WTC11 (cell line): ENCODE results near the gene GORASP1. TPM values are rescaled to one million over a fixed set of nuclear protein-coding genes. Genes with fewer than 3 reads are reported as not detected.

Source experiments
- ATAC-seq: fragments of 200-7000 bp; cut with Tn5 transposase; 2 replicates; pipeline ENCODE4 v1.10.0; 2021; ENCODE audit warnings: mild to moderate bottlenecking, moderate library complexity
- CTCF ChIA-PET: fragments of 300-600 bp; sonication (Branson Sonifier 250); formaldehyde crosslinking; loops from one replicate; lab custom pipeline; 2021; ENCODE audit warnings: antibody characterized with exemption; lab: Charles Lee
- POLR2A ChIA-PET: fragments of 350-600 bp; sonication (Branson Sonifier 250); formaldehyde crosslinking; loops from one replicate; lab custom pipeline; 2021; ENCODE audit warnings: antibody characterized with exemption; lab: Charles Lee
- DNase-seq: peaks from one replicate; pipeline ENCODE4 v3.0.0; 2021; ENCODE audit warnings: low spot score
- H3K27ac Mint-ChIP-seq: 2 replicates; pipeline ENCODE4 v1.8.0; 2021; ENCODE audit warnings: mixed read lengths
- H3K27me3 Mint-ChIP-seq: 2 replicates; pipeline ENCODE4 v1.8.0; 2021; ENCODE audit warnings: low read depth, mild to moderate bottlenecking, moderate library complexity, mixed read lengths
- H3K36me3 Mint-ChIP-seq: 2 replicates; pipeline ENCODE4 v1.8.0; 2021; ENCODE audit warnings: mixed read lengths
- H3K4me1 Mint-ChIP-seq: 2 replicates; pipeline ENCODE4 v1.8.0; 2022; ENCODE audit warnings: mixed read lengths
- H3K4me3 Mint-ChIP-seq: 2 replicates; pipeline ENCODE4 v1.8.0; 2021; ENCODE audit warnings: mild to moderate bottlenecking, moderate library complexity, mixed read lengths
- H3K9me3 Mint-ChIP-seq: 2 replicates; pipeline ENCODE4 v1.8.0; 2021; ENCODE audit warnings: mixed read lengths
- ATF6 ChIP-seq: sonication (generic); formaldehyde crosslinking; IDR thresholded peaks from 2 replicates; pipeline ENCODE4 v1.8.1; 2023; ENCODE audit warnings: mild to moderate bottlenecking, missing genetic modification reagents
- CREM ChIP-seq: sonication (generic); formaldehyde crosslinking; IDR thresholded peaks from 2 replicates; pipeline ENCODE4 v1.8.1; 2022; ENCODE audit warnings: mild to moderate bottlenecking, missing genetic modification reagents, moderate library complexity
- ESRRA ChIP-seq: sonication (generic); formaldehyde crosslinking; IDR thresholded peaks from 2 replicates; pipeline ENCODE4 v1.8.1; 2022; ENCODE audit warnings: mild to moderate bottlenecking, missing genetic modification reagents, borderline replicate concordance
- FOXJ3 ChIP-seq: sonication (generic); formaldehyde crosslinking; IDR thresholded peaks from 2 replicates; pipeline ENCODE4 v1.9.0; 2021; ENCODE audit warnings: missing genetic modification reagents, mild to moderate bottlenecking, borderline replicate concordance
- FOXP1 ChIP-seq: sonication (generic); formaldehyde crosslinking; IDR thresholded peaks from 2 replicates; pipeline ENCODE4 v1.8.0; 2022; ENCODE audit warnings: missing genetic modification reagents, mild to moderate bottlenecking, moderate library complexity, borderline replicate concordance
- MAX ChIP-seq: sonication (generic); formaldehyde crosslinking; IDR thresholded peaks from 2 replicates; pipeline ENCODE4 v1.8.0; 2022; ENCODE audit warnings: mild to moderate bottlenecking, missing genetic modification reagents
- MLX ChIP-seq: sonication (generic); formaldehyde crosslinking; IDR thresholded peaks from 2 replicates; pipeline ENCODE4 v1.8.1; 2023; ENCODE audit warnings: mild to moderate bottlenecking, missing genetic modification reagents, moderate library complexity
- NFYB ChIP-seq: sonication (generic); formaldehyde crosslinking; conservative IDR thresholded peaks from 2 replicates; pipeline ENCODE4 v1.8.0; 2022; ENCODE audit warnings: low read depth, missing genetic modification reagents
- total RNA-seq: library from RNA; stranded (reverse); gene quantifications from 3 replicates; pipeline ENCODE4 v1.2.3, GENCODE V29; 2021
- TF ChIP-seq, protein P1 (sequence below): sonication (generic); formaldehyde crosslinking; IDR thresholded peaks from 2 replicates; pipeline ENCODE4 v1.8.1; 2022; ENCODE audit warnings: mild to moderate bottlenecking, moderate library complexity, missing genetic modification reagents
- TF ChIP-seq, protein P2 (sequence below): sonication (generic); formaldehyde crosslinking; IDR thresholded peaks from 2 replicates; pipeline ENCODE4 v1.8.1; 2023; ENCODE audit warnings: mild to moderate bottlenecking, missing genetic modification reagents, borderline replicate concordance
- TF ChIP-seq, protein P3 (sequence below): sonication (generic); formaldehyde crosslinking; IDR thresholded peaks from 2 replicates; pipeline ENCODE4 v1.8.0; 2022; ENCODE audit warnings: mild to moderate bottlenecking, missing genetic modification reagents
- TF ChIP-seq, protein P4 (sequence below): sonication (generic); formaldehyde crosslinking; IDR thresholded peaks from 2 replicates; pipeline ENCODE4 v1.8.0; 2023; ENCODE audit warnings: missing genetic modification reagents, mild to moderate bottlenecking, borderline replicate concordance
- TF ChIP-seq, protein P5 (sequence below): sonication (generic); formaldehyde crosslinking; IDR thresholded peaks from 2 replicates; pipeline ENCODE4 v1.8.1; 2022; ENCODE audit warnings: low read depth, mild to moderate bottlenecking, moderate library complexity, missing genetic modification reagents, borderline replicate concordance

Gene GORASP1
- total RNA-seq, 1 experiment from 2014 or later, result 47.4 TPM

DNA sequence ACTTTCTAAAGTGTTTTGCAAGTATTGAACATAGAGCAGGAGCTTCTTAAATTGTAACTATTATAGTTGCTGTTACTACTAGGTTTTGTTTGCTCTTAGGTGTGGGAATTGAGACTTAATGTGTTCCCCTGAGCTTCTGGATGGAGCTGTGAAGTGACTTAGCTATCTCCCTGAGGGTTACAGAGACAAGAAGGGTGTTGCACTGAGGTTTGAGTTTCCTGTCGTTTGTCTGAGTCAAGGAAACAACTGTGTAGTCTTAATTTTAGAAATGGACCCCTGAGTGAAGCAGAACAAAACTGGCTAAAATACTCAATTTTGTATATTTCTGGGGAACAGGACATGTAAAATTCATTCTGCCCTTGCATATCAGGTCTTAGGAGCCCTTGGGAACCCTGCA is 20.5 kb upstream of the GORASP1 start:
- no peaks in the 10 kb centered on the region for H3K36me3 Mint-ChIP-seq
- no peak for DNase-seq
- TF ChIP-seq ESRRA (CRISPR knock-in tag), result no peak
- no peak for TF ChIP-seq MAX
- TF ChIP-seq, protein P1, sequence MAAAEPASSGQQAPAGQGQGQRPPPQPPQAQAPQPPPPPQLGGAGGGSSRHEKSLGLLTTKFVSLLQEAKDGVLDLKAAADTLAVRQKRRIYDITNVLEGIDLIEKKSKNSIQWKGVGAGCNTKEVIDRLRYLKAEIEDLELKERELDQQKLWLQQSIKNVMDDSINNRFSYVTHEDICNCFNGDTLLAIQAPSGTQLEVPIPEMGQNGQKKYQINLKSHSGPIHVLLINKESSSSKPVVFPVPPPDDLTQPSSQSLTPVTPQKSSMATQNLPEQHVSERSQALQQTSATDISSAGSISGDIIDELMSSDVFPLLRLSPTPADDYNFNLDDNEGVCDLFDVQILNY (CRISPR knock-in tag), result no peak
- no peak for TF ChIP-seq FOXP1 (CRISPR knock-in tag)
- TF ChIP-seq, protein P2, sequence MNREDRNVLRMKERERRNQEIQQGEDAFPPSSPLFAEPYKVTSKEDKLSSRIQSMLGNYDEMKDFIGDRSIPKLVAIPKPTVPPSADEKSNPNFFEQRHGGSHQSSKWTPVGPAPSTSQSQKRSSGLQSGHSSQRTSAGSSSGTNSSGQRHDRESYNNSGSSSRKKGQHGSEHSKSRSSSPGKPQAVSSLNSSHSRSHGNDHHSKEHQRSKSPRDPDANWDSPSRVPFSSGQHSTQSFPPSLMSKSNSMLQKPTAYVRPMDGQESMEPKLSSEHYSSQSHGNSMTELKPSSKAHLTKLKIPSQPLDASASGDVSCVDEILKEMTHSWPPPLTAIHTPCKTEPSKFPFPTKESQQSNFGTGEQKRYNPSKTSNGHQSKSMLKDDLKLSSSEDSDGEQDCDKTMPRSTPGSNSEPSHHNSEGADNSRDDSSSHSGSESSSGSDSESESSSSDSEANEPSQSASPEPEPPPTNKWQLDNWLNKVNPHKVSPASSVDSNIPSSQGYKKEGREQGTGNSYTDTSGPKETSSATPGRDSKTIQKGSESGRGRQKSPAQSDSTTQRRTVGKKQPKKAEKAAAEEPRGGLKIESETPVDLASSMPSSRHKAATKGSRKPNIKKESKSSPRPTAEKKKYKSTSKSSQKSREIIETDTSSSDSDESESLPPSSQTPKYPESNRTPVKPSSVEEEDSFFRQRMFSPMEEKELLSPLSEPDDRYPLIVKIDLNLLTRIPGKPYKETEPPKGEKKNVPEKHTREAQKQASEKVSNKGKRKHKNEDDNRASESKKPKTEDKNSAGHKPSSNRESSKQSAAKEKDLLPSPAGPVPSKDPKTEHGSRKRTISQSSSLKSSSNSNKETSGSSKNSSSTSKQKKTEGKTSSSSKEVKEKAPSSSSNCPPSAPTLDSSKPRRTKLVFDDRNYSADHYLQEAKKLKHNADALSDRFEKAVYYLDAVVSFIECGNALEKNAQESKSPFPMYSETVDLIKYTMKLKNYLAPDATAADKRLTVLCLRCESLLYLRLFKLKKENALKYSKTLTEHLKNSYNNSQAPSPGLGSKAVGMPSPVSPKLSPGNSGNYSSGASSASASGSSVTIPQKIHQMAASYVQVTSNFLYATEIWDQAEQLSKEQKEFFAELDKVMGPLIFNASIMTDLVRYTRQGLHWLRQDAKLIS, result no peak
- TF ChIP-seq, protein P3, sequence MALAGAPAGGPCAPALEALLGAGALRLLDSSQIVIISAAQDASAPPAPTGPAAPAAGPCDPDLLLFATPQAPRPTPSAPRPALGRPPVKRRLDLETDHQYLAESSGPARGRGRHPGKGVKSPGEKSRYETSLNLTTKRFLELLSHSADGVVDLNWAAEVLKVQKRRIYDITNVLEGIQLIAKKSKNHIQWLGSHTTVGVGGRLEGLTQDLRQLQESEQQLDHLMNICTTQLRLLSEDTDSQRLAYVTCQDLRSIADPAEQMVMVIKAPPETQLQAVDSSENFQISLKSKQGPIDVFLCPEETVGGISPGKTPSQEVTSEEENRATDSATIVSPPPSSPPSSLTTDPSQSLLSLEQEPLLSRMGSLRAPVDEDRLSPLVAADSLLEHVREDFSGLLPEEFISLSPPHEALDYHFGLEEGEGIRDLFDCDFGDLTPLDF (CRISPR knock-in tag), result no peak
- TF ChIP-seq, protein P4, sequence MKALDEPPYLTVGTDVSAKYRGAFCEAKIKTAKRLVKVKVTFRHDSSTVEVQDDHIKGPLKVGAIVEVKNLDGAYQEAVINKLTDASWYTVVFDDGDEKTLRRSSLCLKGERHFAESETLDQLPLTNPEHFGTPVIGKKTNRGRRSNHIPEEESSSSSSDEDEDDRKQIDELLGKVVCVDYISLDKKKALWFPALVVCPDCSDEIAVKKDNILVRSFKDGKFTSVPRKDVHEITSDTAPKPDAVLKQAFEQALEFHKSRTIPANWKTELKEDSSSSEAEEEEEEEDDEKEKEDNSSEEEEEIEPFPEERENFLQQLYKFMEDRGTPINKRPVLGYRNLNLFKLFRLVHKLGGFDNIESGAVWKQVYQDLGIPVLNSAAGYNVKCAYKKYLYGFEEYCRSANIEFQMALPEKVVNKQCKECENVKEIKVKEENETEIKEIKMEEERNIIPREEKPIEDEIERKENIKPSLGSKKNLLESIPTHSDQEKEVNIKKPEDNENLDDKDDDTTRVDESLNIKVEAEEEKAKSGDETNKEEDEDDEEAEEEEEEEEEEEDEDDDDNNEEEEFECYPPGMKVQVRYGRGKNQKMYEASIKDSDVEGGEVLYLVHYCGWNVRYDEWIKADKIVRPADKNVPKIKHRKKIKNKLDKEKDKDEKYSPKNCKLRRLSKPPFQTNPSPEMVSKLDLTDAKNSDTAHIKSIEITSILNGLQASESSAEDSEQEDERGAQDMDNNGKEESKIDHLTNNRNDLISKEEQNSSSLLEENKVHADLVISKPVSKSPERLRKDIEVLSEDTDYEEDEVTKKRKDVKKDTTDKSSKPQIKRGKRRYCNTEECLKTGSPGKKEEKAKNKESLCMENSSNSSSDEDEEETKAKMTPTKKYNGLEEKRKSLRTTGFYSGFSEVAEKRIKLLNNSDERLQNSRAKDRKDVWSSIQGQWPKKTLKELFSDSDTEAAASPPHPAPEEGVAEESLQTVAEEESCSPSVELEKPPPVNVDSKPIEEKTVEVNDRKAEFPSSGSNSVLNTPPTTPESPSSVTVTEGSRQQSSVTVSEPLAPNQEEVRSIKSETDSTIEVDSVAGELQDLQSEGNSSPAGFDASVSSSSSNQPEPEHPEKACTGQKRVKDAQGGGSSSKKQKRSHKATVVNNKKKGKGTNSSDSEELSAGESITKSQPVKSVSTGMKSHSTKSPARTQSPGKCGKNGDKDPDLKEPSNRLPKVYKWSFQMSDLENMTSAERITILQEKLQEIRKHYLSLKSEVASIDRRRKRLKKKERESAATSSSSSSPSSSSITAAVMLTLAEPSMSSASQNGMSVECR, result no peak
- TF ChIP-seq CREM (CRISPR knock-in tag), result no peak
- no peak for TF ChIP-seq NFYB
- no peak for TF ChIP-seq ATF6 (CRISPR knock-in tag)
- TF ChIP-seq, protein P5, sequence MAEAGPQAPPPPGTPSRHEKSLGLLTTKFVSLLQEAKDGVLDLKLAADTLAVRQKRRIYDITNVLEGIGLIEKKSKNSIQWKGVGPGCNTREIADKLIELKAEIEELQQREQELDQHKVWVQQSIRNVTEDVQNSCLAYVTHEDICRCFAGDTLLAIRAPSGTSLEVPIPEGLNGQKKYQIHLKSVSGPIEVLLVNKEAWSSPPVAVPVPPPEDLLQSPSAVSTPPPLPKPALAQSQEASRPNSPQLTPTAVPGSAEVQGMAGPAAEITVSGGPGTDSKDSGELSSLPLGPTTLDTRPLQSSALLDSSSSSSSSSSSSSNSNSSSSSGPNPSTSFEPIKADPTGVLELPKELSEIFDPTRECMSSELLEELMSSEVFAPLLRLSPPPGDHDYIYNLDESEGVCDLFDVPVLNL (CRISPR knock-in tag), result no peak
- TF ChIP-seq MLX (CRISPR knock-in tag), result no peak
- no peak for TF ChIP-seq FOXJ3 (CRISPR knock-in tag)
- ATAC-seq, result no peak
- H3K4me3 Mint-ChIP-seq, result no peak overlapping the region
- peaks cover 5% of the 10 kb centered on the region; the same call in 1 of the 2 replicates for H3K4me1 Mint-ChIP-seq
- no peak overlapping the region for H3K27ac Mint-ChIP-seq
- no peaks in the 10 kb centered on the region for H3K27me3 Mint-ChIP-seq
- CTCF ChIA-PET, result interaction anchor here (0.8 to 8.7 kb wide), 8 partner anchors 9 to 250 kb away, joined by 3 to 260 read pairs (median 28); partner anchors contain the start of gene XIRP1
- POLR2A ChIA-PET, result no interaction called here
- no peaks in the 10 kb centered on the region for H3K9me3 Mint-ChIP-seq
